ELR (cell line): ENCODE measurements around the gene SRGAP1.
"Not testable (repeated sequence)": the region's sequence is repeated elsewhere in the genome, so short reads cannot be mapped to it uniquely, and the experiment has no call there.

Experiments used
- DNase-seq: peaks from one replicate; pipeline ENCODE4 v3.0.0-alpha.2; 2015; ENCODE audit warnings: low read depth

SRGAP1 gene

GRCh38 chr12:64007853-64008252 is 163.4 kb downstream of the SRGAP1 start:
- peak; percentile 21 for DNase-seq

- DNase-seq = peak; percentile 40
These were observed 164.1 kb downstream of the SRGAP1 start for GRCh38 chr12:64008596-64008995.

- DNase-seq = no peak
These were observed 165.0 kb downstream of the SRGAP1 start for GRCh38 chr12:64009321-64010068.

- DNase-seq = peak; percentile 91
These were observed 165.7 kb downstream of the SRGAP1 start for GRCh38 chr12:64010069-64010686.

- no peak for DNase-seq
These were observed 172.0 kb downstream of the SRGAP1 start for GRCh38 chr12:64016521-64016920.

- not testable (repeated sequence) for DNase-seq
These were observed 173.6 kb downstream of the SRGAP1 start for GRCh38 chr12:64018116-64018515.

- DNase-seq = no peak
These were observed 174.0 kb downstream of the SRGAP1 start for GRCh38 chr12:64018524-64018923.

- no peak for DNase-seq
These were observed 174.6 kb downstream of the SRGAP1 start for GRCh38 chr12:64019101-64019500.

- no peak for DNase-seq
These were observed 175.2 kb downstream of the SRGAP1 start for GRCh38 chr12:64019654-64020053.

- no peak for DNase-seq
These were observed 180.9 kb downstream of the SRGAP1 start for GRCh38 chr12:64025174-64025958.

GRCh38 chr12:64027311-64027710 is 182.8 kb downstream of the SRGAP1 start:
- no peak for DNase-seq

GRCh38 chr12:64028541-64028940 is 184.0 kb downstream of the SRGAP1 start:
- no peak for DNase-seq

- DNase-seq = peak; percentile 34
These were observed 184.7 kb downstream of the SRGAP1 start for GRCh38 chr12:64029013-64029857.

- DNase-seq = peak; percentile 31
These were observed 185.7 kb downstream of the SRGAP1 start for GRCh38 chr12:64030155-64030554.

GRCh38 chr12:64034056-64034455 is 189.6 kb downstream of the SRGAP1 start:
- DNase-seq = not testable (repeated sequence)

- no peak for DNase-seq
These were observed 190.5 kb downstream of the SRGAP1 start for GRCh38 chr12:64034901-64035576.

GRCh38 chr12:64036414-64036813 is 191.9 kb downstream of the SRGAP1 start:
- DNase-seq = no peak

- DNase-seq = no peak
These were observed 194.9 kb downstream of the SRGAP1 start for GRCh38 chr12:64039281-64039871.

GRCh38 chr12:64042911-64043310 is 198.4 kb downstream of the SRGAP1 start:
- no peak for DNase-seq

GRCh38 chr12:64044191-64044590 is 199.7 kb downstream of the SRGAP1 start:
- DNase-seq = no peak

GRCh38 chr12:64051057-64051456 is 206.6 kb downstream of the SRGAP1 start:
- DNase-seq = no peak
